OCI-LY3 (cell line): ENCODE data around the gene S100A6.

ENCODE experiments used
- EZH2phosphoT487 ChIP-seq: fragments of 200-600 bp; shearing (Covaris generic); IDR thresholded peaks from 2 replicates; pipeline ENCODE4 v1.6.1; 2018; ENCODE audit warnings: antibody characterized with exemption, mixed run types, low read depth
- TF ChIP-seq, protein P1 (sequence below): fragments of 200-600, 300-600 bp; sonication (generic); IDR thresholded peaks from 2 replicates; pipeline ENCODE4 v1.5.1; 2014; ENCODE audit warnings: antibody characterized with exemption, low read length, low read depth

DNA sequence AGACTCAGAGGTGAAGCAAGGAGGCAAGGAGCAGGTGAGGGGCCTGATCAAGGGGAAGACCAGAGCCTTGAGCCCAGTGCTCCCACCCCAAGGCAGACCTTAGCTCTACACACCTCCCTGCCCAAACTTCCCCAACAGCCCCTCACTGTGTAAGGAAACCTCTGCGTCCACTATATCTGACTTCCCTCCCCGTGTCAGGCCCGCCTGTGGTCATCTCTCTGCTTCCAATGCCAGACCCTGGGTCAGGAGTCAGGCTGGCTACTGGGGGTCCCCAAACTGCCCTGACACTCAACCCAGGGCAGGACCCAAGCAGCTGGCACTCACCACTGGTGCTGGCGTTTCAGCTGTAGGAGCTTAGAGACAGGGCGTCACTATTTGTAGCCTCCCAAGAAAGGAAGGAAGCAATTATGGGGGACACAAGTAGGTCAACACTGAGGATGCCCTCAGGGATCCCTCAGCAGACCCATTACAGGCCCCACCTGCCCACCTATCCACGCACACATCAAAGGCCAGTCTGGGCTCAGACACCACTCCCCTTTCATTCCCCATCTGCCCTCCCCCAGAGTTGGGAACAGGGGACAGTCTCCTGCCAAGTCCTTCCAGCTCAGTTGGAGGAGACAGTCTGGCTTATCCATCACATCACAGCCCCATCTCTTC is 14.1 kb upstream of the S100A6 start:
- TF ChIP-seq, protein P1, sequence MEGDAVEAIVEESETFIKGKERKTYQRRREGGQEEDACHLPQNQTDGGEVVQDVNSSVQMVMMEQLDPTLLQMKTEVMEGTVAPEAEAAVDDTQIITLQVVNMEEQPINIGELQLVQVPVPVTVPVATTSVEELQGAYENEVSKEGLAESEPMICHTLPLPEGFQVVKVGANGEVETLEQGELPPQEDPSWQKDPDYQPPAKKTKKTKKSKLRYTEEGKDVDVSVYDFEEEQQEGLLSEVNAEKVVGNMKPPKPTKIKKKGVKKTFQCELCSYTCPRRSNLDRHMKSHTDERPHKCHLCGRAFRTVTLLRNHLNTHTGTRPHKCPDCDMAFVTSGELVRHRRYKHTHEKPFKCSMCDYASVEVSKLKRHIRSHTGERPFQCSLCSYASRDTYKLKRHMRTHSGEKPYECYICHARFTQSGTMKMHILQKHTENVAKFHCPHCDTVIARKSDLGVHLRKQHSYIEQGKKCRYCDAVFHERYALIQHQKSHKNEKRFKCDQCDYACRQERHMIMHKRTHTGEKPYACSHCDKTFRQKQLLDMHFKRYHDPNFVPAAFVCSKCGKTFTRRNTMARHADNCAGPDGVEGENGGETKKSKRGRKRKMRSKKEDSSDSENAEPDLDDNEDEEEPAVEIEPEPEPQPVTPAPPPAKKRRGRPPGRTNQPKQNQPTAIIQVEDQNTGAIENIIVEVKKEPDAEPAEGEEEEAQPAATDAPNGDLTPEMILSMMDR: no peak
- no peak for TF ChIP-seq EZH2phosphoT487
